ENCODE data around the gene JUN. TPM values are rescaled to one million over a fixed set of nuclear protein-coding genes. Genes with fewer than 3 reads are reported as not detected.
A peak's percentile ranks its signal among the peaks of the same experiment; 100 is the strongest.

JUN gene
- total RNA-seq, 1 experiment from 2014 or later: 71.5 TPM

DNA sequence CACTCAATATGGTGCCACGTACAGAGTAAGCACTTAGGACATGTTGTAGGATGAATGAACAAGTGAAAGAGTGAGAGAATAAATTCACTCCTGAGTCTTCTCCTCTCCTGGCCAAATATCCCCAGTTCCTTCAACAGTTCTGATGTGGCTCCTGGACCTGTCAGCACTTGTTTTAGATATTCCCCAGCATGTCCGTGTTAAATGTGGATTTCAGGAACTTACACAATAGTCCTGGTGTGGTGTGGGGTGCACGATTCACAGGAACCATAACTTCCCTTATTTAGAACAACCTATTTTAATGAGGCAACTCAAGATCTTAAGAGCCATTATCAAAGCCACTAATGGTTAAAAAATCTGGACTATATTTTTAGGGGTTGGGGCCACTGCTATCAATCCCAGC lies 45.0 kb downstream of the JUN start:
- Mint-ChIP-seq H3K27ac (ENCODE audit: low read depth, unreplicated experiment) (peak overlapping the region; percentile 32), H3K36me3 (ENCODE audit: insufficient read depth, unreplicated experiment) (peaks cover 6% of the 10 kb centered on the region), H3K4me3 (ENCODE audit: unreplicated experiment) (no peak overlapping the region), H3K4me1 (ENCODE audit: insufficient read depth, unreplicated experiment) (peaks cover 6% of the 10 kb centered on the region), H3K9me3 (ENCODE audit: unreplicated experiment) (no peaks in the 10 kb centered on the region), H3K27me3 (ENCODE audit: insufficient read depth, unreplicated experiment) (no peaks in the 10 kb centered on the region)
- intact Hi-C loops (cut with micrococcal nuclease): loop anchor here (1.0 kb wide), 1 partner anchor 223 kb away; no protein-coding TSS in a partner anchor
- DNase-seq (ENCODE audit: unreplicated experiment): peak; percentile 59
- TF ChIP-seq CTCF (IDR thresholded peaks at IDR 0.05; ENCODE audit: unreplicated experiment): no peak
- BruUV-seq (replicated peaks): no TSS peak
- ChIA-PET POLR2A (interaction anchor here (0.7 to 1.9 kb wide), 8 partner anchors 12 to 1021 kb away, joined by 3 to 5 read pairs (median 4); partner anchors contain the start of gene JUN), CTCF (interaction anchor here (0.7 to 2.3 kb wide), 18 partner anchors 18 to 1209 kb away, joined by 3 to 18 read pairs (median 4); no protein-coding TSS in a partner anchor)

DNA sequence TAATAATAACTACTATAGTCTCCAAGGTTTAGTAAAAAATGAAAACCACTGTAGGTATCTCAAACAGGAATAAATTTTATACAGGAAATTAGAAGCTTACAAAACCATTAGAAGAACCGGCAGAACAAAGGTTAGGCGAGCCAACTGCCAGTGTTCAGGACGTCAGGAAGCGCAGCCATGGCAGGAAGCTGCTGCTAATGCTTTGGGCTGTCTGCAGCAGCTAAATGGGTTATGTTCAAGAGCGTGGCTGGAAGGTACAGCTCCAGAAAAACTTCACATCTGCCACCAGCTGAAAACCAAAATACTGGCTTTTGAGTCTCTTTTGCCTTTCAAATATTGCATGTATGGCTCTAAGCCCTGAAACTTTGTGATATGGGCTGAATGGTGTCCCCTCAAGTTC lies 48.3 kb downstream of the JUN start:
- H3K4me1 Mint-ChIP-seq (ENCODE audit: insufficient read depth, unreplicated experiment): peaks cover 6% of the 10 kb centered on the region
- CTCF ChIA-PET: interaction anchor here (0.6 kb wide), 1 partner anchor 33 kb away, joined by 3 read pairs; no protein-coding TSS in a partner anchor
- POLR2A ChIA-PET: interaction anchor here (1.1 kb wide), 1 partner anchor 9 kb away, joined by 4 read pairs; no protein-coding TSS in a partner anchor
- no peaks in the 10 kb centered on the region for H3K36me3 Mint-ChIP-seq (ENCODE audit: insufficient read depth, unreplicated experiment)
- BruUV-seq (replicated peaks): no TSS peak
- H3K4me3 Mint-ChIP-seq (ENCODE audit: unreplicated experiment): no peak overlapping the region
- no peak for DNase-seq (ENCODE audit: unreplicated experiment)
- no peaks in the 10 kb centered on the region for H3K9me3 Mint-ChIP-seq (ENCODE audit: unreplicated experiment)
- H3K27me3 Mint-ChIP-seq (ENCODE audit: insufficient read depth, unreplicated experiment): no peaks in the 10 kb centered on the region
- intact Hi-C loops (cut with micrococcal nuclease): no loop called here
- TF ChIP-seq CTCF (IDR thresholded peaks at IDR 0.05; ENCODE audit: unreplicated experiment): no peak
- no peak overlapping the region for H3K27ac Mint-ChIP-seq (ENCODE audit: low read depth, unreplicated experiment)

- H3K36me3 Mint-ChIP-seq (ENCODE audit: insufficient read depth, unreplicated experiment): no peaks in the 10 kb centered on the region
- no peaks in the 10 kb centered on the region for H3K27me3 Mint-ChIP-seq (ENCODE audit: insufficient read depth, unreplicated experiment)
- ChIA-PET CTCF (no interaction called here), POLR2A (no interaction called here)
- H3K4me3 Mint-ChIP-seq (ENCODE audit: unreplicated experiment): no peak overlapping the region
- intact Hi-C loops (cut with micrococcal nuclease): no loop called here
- BruUV-seq (replicated peaks): no TSS peak
- H3K27ac Mint-ChIP-seq (ENCODE audit: low read depth, unreplicated experiment): no peak overlapping the region
- H3K9me3 Mint-ChIP-seq (ENCODE audit: unreplicated experiment): no peaks in the 10 kb centered on the region
- H3K4me1 Mint-ChIP-seq (ENCODE audit: insufficient read depth, unreplicated experiment): peaks cover 6% of the 10 kb centered on the region
- no peak for TF ChIP-seq CTCF (IDR thresholded peaks at IDR 0.05; ENCODE audit: unreplicated experiment)
- DNase-seq (ENCODE audit: unreplicated experiment): no peak
Observed at GRCh38 chr1:58734630-58735029, 49.2 kb downstream of the JUN start.

GRCh38 chr1:58732087-58732775 lies 51.6 kb downstream of the JUN start:
- ChIA-PET POLR2A (interaction anchor here (0.6 to 1.2 kb wide), 5 partner anchors 31 to 1101 kb away, joined by 3 to 5 read pairs (median 3); no protein-coding TSS in a partner anchor), CTCF (interaction anchor here (0.9 to 1.3 kb wide), 3 partner anchors 37 to 1027 kb away, joined by 3 to 5 read pairs (median 3); no protein-coding TSS in a partner anchor)
- H3K4me1 Mint-ChIP-seq (ENCODE audit: insufficient read depth, unreplicated experiment): peaks cover 9% of the 10 kb centered on the region
- H3K36me3 Mint-ChIP-seq (ENCODE audit: insufficient read depth, unreplicated experiment): no peaks in the 10 kb centered on the region
- no peaks in the 10 kb centered on the region for H3K27me3 Mint-ChIP-seq (ENCODE audit: insufficient read depth, unreplicated experiment)
- no peak overlapping the region for H3K27ac Mint-ChIP-seq (ENCODE audit: low read depth, unreplicated experiment)
- intact Hi-C loops (cut with micrococcal nuclease): no loop called here
- BruUV-seq (replicated peaks): no TSS peak
- H3K4me3 Mint-ChIP-seq (ENCODE audit: unreplicated experiment): no peak overlapping the region
- no peak for TF ChIP-seq CTCF (IDR thresholded peaks at IDR 0.05; ENCODE audit: unreplicated experiment)
- no peaks in the 10 kb centered on the region for H3K9me3 Mint-ChIP-seq (ENCODE audit: unreplicated experiment)
- no peak for DNase-seq (ENCODE audit: unreplicated experiment)

Other genes starting within 250 kb of the JUN start
- 15.7 and 17.9 TPM in 2 replicates for gene OMA1, start 237.3 kb downstream of the JUN start, total RNA-seq (2022)
- gene TACSTD2, start 206.8 kb downstream of the JUN start, total RNA-seq (2022): 10.4 and 14.8 TPM in 2 replicates
- 22.0 and 25.0 TPM in 2 replicates for gene MYSM1, start 84.0 kb downstream of the JUN start, total RNA-seq (2022)